A673 (cell line): ENCODE measurements around the gene CALU.

ENCODE experiments used
- CTCF ChIP-seq: fragments of 300-800, 200-600 bp; sonication (generic); conservative IDR thresholded peaks from 2 replicates; pipeline ENCODE4 v1.5.1; 2017; ENCODE audit warnings: low read depth, mild to moderate bottlenecking, antibody characterized with exemption, low read length, moderate library complexity, mixed read lengths
- EZH2 ChIP-seq: fragments of 200-600 bp; sonication (generic); IDR thresholded peaks from 2 replicates; pipeline ENCODE4 v1.6.1; 2017; ENCODE audit warnings: borderline replicate concordance, low read depth, mild to moderate bottlenecking, mixed read lengths, antibody characterized with exemption, low read length; ENCODE audit not compliant: poor library complexity, severe bottlenecking

- TF ChIP-seq CTCF (no peak), EZH2 (no peak)
These were observed 8.0 kb upstream of the CALU start for GRCh38 chr7:128731184-128731583.
